Omental fat pad (tissue), 4 donors: ENCODE measurements around the gene SPEN. TPM values are rescaled to one million over a fixed set of nuclear protein-coding genes. Genes with fewer than 3 reads are reported as not detected.

ENCODE experiments used
- ATAC-seq: fragments of 150-250 bp; one replicate; pipeline ENCODE4 v1.9.1; 2016; ENCODE audit warnings: mild to moderate bottlenecking, moderate library complexity; ENCODE audit not compliant: low FRiP score
- DNase-seq: peaks from one replicate; pipeline ENCODE4 v3.0.0-alpha.2; 2019; ENCODE audit warnings: low spot score
- CTCF ChIP-seq, 3 donors: fragments of 450-650 bp; IDR thresholded peaks; one replicate each; pipeline ENCODE4 v1.5.1; 2016 to 2017; ENCODE audit warnings: antibody characterized with exemption in 3 of 3, mild to moderate bottlenecking in 3 of 3, moderate library complexity in 2 of 3
- total RNA-seq, 4 donors: library from RNA; depleted of rRNA; stranded (reverse); fragments of >200 nt; gene quantifications; one replicate each; pipeline ENCODE4 v1.1.0, GENCODE V29; 2016

Gene SPEN
- total RNA-seq, 4 donors from 2014 or later, result 33.4 to 64.0 (median 51.5) TPM

GRCh38 chr1:15962176-15962575 lies 114.7 kb downstream of the SPEN start:
- no peak for DNase-seq
- no peak for ATAC-seq
- no peak for TF ChIP-seq CTCF (IDR thresholded peaks at IDR 0.05)

- TF ChIP-seq CTCF (IDR thresholded peaks at IDR 0.05), result no peak
These were observed 115.3 kb downstream of the SPEN start for GRCh38 chr1:15962671-15963362.

GRCh38 chr1:15963363-15963967 lies 116.0 kb downstream of the SPEN start:
- no peak for DNase-seq
- TF ChIP-seq CTCF (IDR thresholded peaks at IDR 0.05), result no peak
- no peak for ATAC-seq

More at GRCh38 chr1:15962671-15963362, 115.3 kb downstream of the SPEN start:
- no peak for ATAC-seq
- DNase-seq, result no peak

- no peak for DNase-seq
- ATAC-seq, result no peak
- no peak for TF ChIP-seq CTCF (IDR thresholded peaks at IDR 0.05)
These were observed 116.6 kb downstream of the SPEN start for GRCh38 chr1:15963968-15964648.

- ATAC-seq (peak; percentile 34), DNase-seq (no peak)
- TF ChIP-seq CTCF (IDR thresholded peaks at IDR 0.05), result no peak
These were observed 117.8 kb downstream of the SPEN start for GRCh38 chr1:15965228-15965767.

- peak; percentile 41 for DNase-seq
- no peak for TF ChIP-seq CTCF (IDR thresholded peaks at IDR 0.05)
- ATAC-seq, result peak; percentile 44
These were observed 118.8 kb downstream of the SPEN start for GRCh38 chr1:15966081-15966955.
